Skin epidermis (tissue), 12 donors: Measurements from ENCODE around the gene MARCHF3.
"Not testable (repeated sequence)": the region's sequence is repeated elsewhere in the genome, so short reads cannot be mapped to it uniquely, and the experiment has no call there.

Source experiments
- H3K27ac ChIP-seq, 21 experiments: fragments of 200-600 bp; sonication (generic) in 11 of 21; one replicate each; pipeline ENCODE4 v1.5.0; 2020; ENCODE audit warnings: mild to moderate bottlenecking in 3 of 21, inconsistent platforms in 2 of 21, moderate library complexity in 2 of 21
- H3K4me3 ChIP-seq, 7 experiments: fragments of 200-600 bp; sonication (generic) in 2 of 7; one replicate each; pipeline ENCODE4 v1.5.0; 2020; ENCODE audit warnings: inconsistent platforms in 2 of 7, mild to moderate bottlenecking in 2 of 7, moderate library complexity in 1 of 7

The MARCHF3 gene

DNA sequence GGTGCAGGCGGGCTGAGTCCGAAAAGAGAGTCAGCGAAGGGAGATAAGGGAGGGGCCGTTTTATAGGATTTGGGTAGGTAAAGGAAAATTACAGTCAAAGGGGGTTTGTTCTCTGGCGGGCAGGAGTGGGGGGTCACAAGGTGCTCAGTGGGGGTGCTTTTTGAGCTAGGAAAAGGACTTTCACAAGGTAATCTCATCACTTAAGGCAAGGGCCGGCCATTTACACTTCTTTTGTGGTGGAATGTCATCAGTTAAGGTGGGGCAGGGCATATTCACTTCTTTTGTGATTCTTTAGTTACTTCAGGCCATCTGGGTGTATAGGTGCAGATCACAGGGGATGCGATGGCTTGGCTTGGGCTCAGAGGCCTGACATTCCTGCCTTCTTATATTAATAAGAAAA is 191.0 kb downstream of the MARCHF3 start:
- not testable (repeated sequence) for H3K27ac ChIP-seq, H3K4me3 ChIP-seq

DNA sequence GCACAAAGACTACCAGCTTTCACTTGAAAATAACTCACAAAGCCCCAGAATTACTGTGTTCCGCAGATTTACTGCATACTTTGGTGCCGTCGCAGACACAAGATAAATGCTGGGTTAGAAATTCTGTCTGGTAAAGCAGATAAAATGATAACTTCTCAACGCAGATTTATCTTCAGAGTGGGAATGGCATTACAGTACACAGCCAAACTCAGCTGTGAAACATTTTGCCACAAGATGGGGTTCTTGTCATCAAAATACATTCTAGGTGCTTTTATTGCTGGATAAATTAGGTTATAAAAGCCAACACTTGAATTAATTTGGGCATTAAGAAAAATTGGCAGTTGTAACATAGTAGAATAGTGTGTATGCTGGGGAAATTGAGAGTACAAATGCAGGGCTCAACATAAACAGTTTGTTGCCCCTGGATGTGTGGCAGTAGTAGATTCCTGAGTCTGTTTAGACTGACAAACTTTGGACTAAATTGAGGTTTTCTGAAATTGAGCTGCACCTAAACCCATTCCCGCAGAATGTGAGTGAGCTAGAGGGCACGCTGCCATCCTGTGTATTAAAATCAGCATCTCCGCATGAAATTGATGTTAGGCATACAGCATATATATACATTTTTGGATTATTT is 192.3 kb downstream of the MARCHF3 start:
- no peak overlapping the region for H3K27ac ChIP-seq
- H3K4me3 ChIP-seq, result no peak overlapping the region

DNA sequence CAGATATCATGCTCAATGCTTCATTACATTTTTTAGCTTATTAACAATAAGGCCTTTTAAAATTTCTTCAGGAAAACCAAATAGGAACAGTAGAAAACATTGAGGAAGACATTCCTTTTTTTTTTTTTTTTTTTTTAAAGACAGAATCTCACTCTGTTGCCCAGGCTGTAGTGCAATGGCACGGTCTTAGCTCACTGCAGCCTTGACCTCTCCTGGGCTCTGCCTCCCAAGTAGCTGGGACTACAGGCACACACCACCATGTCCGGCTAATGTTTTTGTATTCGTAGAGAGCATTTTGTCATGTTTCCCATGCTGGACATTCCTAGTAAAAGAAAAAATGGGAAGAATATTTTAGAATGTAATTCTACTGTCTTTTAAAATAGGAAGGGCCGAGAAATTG is 193.1 kb downstream of the MARCHF3 start:
- no peak overlapping the region for H3K4me3 ChIP-seq
- H3K27ac ChIP-seq, result no peak overlapping the region

DNA sequence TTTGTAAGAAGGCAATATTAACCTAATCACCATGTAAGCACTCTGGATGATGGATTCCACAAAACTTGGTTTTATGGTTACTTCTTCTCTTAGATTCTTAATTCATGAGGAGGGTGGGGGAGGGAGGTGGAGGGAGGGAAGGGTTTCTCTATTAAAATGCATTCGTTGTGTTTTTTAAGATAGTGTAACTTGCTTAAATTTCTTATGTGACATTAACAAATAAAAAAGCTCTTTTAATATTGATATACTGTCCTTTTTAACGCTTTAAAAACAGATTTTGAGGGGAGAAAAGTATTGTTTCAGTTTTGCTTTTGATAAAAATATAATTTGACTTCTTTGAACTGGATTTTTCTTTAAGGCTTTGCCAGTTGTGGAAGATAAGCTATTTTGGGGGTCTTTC is 193.6 kb downstream of the MARCHF3 start:
- H3K4me3 ChIP-seq, result no peak overlapping the region
- H3K27ac ChIP-seq, result no peak overlapping the region

DNA sequence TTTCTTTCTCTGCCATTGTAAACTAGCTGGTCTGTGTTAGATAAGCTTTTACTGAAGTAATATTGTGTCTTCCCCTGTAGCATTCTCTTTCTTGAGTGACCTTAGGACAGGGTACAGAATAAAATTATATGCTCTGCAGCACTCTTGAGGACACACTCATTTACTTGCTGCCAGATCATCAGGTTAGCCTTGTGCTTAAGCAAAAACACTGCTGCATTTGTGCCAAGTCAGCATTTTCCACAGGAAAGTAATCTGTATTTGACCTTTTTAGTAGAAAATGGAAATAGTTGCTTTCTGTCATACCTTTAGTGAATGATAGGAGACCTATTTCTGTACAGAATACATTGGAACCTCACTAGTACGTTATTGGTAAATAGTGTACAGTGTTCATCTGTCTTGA is 199.2 kb downstream of the MARCHF3 start:
- no peak overlapping the region for H3K4me3 ChIP-seq
- H3K27ac ChIP-seq, result no peak overlapping the region

DNA sequence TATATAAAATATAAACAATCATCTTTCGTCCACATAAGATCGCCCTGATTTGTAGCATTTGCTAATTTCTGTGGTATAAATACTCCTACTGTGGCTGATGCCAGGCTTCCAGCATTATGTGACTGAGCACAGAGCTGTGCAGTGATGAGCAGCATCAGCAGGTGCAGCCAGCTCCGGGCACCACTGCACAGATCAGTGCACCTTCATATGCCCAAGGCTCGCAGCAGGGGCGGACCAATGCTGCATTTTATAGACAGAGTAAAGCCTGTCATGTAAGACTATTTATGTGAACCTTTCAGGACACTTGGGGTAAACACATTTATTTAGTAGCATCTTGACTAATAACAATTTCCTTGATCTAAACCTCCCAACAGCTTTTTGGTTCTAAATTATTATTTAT is 200.3 kb downstream of the MARCHF3 start:
- Histone ChIP-seq H3K27ac (no peak overlapping the region), H3K4me3 (no peak overlapping the region)

DNA sequence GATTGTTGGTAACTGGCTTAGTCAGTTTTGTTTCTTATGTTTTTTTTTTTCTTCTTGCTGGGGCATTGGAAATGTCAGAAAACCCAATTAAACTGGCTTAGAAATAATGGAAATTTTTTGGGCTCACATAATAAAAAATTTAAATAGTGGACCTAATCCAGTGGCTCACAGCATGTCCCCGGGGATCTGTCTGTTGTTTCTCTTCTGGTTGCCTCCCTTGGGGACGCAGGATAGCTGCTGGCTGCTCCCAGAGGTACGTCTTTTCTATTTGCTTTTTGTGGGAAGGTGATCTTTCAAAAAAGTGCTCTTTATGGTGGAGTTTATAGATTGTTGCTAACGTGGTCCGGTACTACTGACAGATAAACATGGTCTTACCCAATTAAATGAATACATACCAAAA is 201.3 kb downstream of the MARCHF3 start:
- no peak overlapping the region for H3K4me3 ChIP-seq
- H3K27ac ChIP-seq, result no peak overlapping the region

DNA sequence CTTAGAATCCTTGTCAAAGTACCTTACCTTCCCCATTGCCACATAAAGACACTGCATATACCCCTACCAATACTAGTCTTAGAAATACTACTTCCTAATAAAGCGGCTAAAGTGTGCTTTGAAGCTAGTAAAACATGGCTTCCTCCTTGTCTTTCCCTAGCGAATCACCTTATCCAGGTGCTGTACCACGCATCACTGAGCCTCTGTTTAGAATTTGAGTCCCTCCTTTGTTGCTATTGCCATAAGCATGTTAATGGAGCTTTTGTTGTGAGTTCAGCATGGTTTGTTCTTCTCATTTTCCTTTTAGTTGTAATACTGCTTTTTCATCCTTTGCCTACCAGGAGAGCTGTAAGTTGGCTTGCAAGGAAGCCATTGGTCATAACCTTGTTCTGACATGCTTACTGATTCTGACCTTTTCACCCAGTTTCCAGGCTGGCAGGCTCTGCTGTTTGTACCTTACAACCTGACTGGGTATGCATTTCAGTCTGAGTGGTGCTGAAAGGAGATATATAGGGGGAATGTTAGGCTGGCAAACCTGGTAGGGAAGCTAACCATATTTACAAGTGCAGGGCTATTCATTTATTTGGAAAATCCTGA is 203.6 kb downstream of the MARCHF3 start:
- Histone ChIP-seq H3K27ac (no peak overlapping the region), H3K4me3 (no peak overlapping the region)

DNA sequence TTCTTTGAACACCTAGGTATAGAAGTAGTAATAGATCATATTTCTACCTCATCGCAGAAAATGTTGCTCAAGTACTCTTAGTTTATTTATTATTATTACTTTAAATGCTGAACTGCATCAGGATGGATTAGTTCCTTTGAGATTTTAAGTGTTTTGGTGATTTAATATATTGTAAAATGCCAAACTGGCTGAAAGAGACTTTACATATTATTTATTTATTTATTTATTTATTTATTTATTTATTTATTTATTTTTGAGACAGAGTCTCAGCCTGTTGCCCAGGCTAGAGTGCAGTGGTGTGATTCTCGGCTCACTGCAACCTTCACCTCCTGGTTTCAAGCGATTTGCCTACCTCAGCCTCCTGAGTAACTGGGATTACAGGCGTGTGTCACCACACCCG is 211.1 kb downstream of the MARCHF3 start:
- Histone ChIP-seq H3K4me3 (no peak overlapping the region), H3K27ac (no peak overlapping the region)

DNA sequence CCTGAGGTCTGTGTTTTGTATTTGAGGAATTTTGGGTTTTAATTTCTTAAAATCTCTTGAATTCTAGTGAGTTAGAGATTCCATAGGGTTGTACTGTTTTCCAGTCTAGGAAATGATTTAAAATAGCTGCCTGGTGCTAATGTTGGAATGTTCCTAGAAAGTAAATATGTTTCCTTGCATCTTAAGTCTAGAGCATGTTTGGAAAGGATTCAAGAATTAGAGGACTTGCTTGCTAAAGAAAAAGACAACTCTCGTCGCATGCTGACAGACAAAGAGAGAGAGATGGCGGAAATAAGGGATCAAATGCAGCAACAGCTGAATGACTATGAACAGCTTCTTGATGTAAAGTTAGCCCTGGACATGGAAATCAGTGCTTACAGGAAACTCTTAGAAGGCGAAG is 211.6 kb downstream of the MARCHF3 start:
- H3K27ac ChIP-seq, result no peak overlapping the region
- no peak overlapping the region for H3K4me3 ChIP-seq
